Germinal center (tissue), 1 donor: ENCODE data around the gene USP51.
"Not testable (repeated sequence)": the region's sequence is repeated elsewhere in the genome, so short reads cannot be mapped to it uniquely, and the experiment has no call there.

Source experiments
- DNase-seq: peaks from one replicate; pipeline ENCODE4 v3.0.0; 2012; ENCODE audit warnings: mixed read lengths, low spot score

The USP51 gene

GRCh38 chrX:55465108-55465507 lies 24.5 kb downstream of the USP51 start:
- DNase-seq = not testable (repeated sequence)

- DNase-seq = not testable (repeated sequence)
Measured at GRCh38 chrX:55464050-55464449, 25.6 kb downstream of the USP51 start.

GRCh38 chrX:55459926-55460325 lies 29.7 kb downstream of the USP51 start:
- not testable (repeated sequence) for DNase-seq

- not testable (repeated sequence) for DNase-seq
Measured at GRCh38 chrX:55459426-55459825, 30.2 kb downstream of the USP51 start.

GRCh38 chrX:55455708-55456107 lies 33.9 kb downstream of the USP51 start:
- not testable (repeated sequence) for DNase-seq

GRCh38 chrX:55452833-55453124 lies 36.9 kb downstream of the USP51 start:
- no peak for DNase-seq

- peak; percentile 76 for DNase-seq
Measured at GRCh38 chrX:55451990-55452832, 37.4 kb downstream of the USP51 start, which contains the start of gene MAGEH1. Gene MAGEH1 (plus strand): TSS chrX:55452127. CDS start chrX:55452375, 248 bp downstream.

- DNase-seq = no peak
Measured at GRCh38 chrX:55451626-55451989, 38.0 kb downstream of the USP51 start.

- DNase-seq = no peak
Measured at GRCh38 chrX:55451141-55451540, 38.5 kb downstream of the USP51 start.

- no peak for DNase-seq
Measured at GRCh38 chrX:55450259-55450658, 39.4 kb downstream of the USP51 start.

GRCh38 chrX:55443468-55443867 lies 46.2 kb downstream of the USP51 start:
- not testable (repeated sequence) for DNase-seq
